H9 (cell line): ENCODE results near the gene TEDDM1. TPM values are rescaled to one million over a fixed set of nuclear protein-coding genes. Genes with fewer than 3 reads are reported as not detected.

Experiments
- DNase-seq: peaks from one replicate; pipeline ENCODE4 v3.0.0-alpha.2; 2017
- H2AFZ ChIP-seq: one replicate; pipeline ENCODE4 v1.6.1; 2013; ENCODE audit warnings: mild to moderate bottlenecking, low read length, control low read depth, moderate library complexity
- H2AK5ac ChIP-seq: 2 replicates; pipeline ENCODE4 v1.6.1; 2013; ENCODE audit warnings: low read length, control low read depth, mixed read lengths; ENCODE audit not compliant: insufficient read length
- H2BK120ac ChIP-seq: one replicate; pipeline ENCODE4 v1.6.1; 2013; ENCODE audit warnings: low read depth, mild to moderate bottlenecking, low read length, control low read depth, inconsistent platforms; ENCODE audit not compliant: poor library complexity, severe bottlenecking
- H2BK12ac ChIP-seq: 2 replicates; pipeline ENCODE4 v1.6.1; 2013; ENCODE audit warnings: low read length, control low read depth, mixed read lengths, low read depth; ENCODE audit not compliant: insufficient read length
- H2BK15ac ChIP-seq: 2 replicates; pipeline ENCODE4 v1.6.1; 2013; ENCODE audit warnings: low read depth, low read length, control low read depth
- H2BK20ac ChIP-seq: one replicate; pipeline ENCODE4 v1.6.1; 2013; ENCODE audit warnings: low read depth, mild to moderate bottlenecking, low read length, control low read depth, inconsistent platforms; ENCODE audit not compliant: poor library complexity, severe bottlenecking
- H2BK5ac ChIP-seq: 2 replicates; pipeline ENCODE4 v1.6.1; 2013; ENCODE audit warnings: low read length, control low read depth, mixed read lengths; ENCODE audit not compliant: insufficient read length
- H3K14ac ChIP-seq: 2 replicates; pipeline ENCODE4 v1.6.1; 2013; ENCODE audit warnings: low read length, control low read depth; ENCODE audit not compliant: insufficient read depth
- H3K18ac ChIP-seq: 2 replicates; pipeline ENCODE4 v1.6.1; 2013; ENCODE audit warnings: low read depth, mild to moderate bottlenecking, mixed read lengths, low read length, control low read depth; ENCODE audit not compliant: insufficient read length
- H3K23ac ChIP-seq: 2 replicates; pipeline ENCODE4 v1.6.1; 2013; ENCODE audit warnings: low read length, control low read depth, mixed read lengths, low read depth; ENCODE audit not compliant: insufficient read length
- H3K23me2 ChIP-seq: 2 replicates; pipeline ENCODE4 v1.6.1; 2013; ENCODE audit warnings: low read depth, mild to moderate bottlenecking, mixed read lengths, low read length, control low read depth; ENCODE audit not compliant: insufficient read length, poor library complexity, severe bottlenecking
- H3K27ac ChIP-seq: 2 replicates; pipeline ENCODE4 v1.5.1; 2013; ENCODE audit warnings: low read length, control low read depth, mixed read lengths, low read depth; ENCODE audit not compliant: insufficient read length
- H3K27me3 ChIP-seq: 2 replicates; pipeline ENCODE4 v1.6.1; 2013; ENCODE audit warnings: low read length, control low read depth, inconsistent platforms; ENCODE audit not compliant: insufficient read depth
- H3K4ac ChIP-seq: 2 replicates; pipeline ENCODE4 v1.6.1; 2013; ENCODE audit warnings: low read depth, mild to moderate bottlenecking, control low read depth, inconsistent platforms, low read length, moderate library complexity
- H3K4me1 ChIP-seq: 2 replicates; pipeline ENCODE4 v1.6.1; 2013; ENCODE audit warnings: low read length, control low read depth, inconsistent platforms; ENCODE audit not compliant: insufficient read depth
- H3K4me2 ChIP-seq: 2 replicates; pipeline ENCODE4 v1.6.1; 2013; ENCODE audit warnings: low read length, control low read depth, mixed read lengths; ENCODE audit not compliant: insufficient read length, insufficient read depth
- H3K56ac ChIP-seq: 2 replicates; pipeline ENCODE4 v1.6.1; 2013; ENCODE audit warnings: low read depth, mild to moderate bottlenecking, mixed read lengths, low read length, control low read depth; ENCODE audit not compliant: insufficient read length
- H3K79me1 ChIP-seq: 2 replicates; pipeline ENCODE4 v1.6.1; 2013; ENCODE audit warnings: low read depth, mild to moderate bottlenecking, moderate library complexity, low read length, control low read depth, inconsistent platforms; ENCODE audit not compliant: insufficient read depth, poor library complexity, severe bottlenecking
- H3K79me2 ChIP-seq: 2 replicates; pipeline ENCODE4 v1.6.1; 2013; ENCODE audit warnings: low read length, control low read depth, inconsistent platforms; ENCODE audit not compliant: insufficient read depth
- H3K9ac ChIP-seq: 2 replicates; pipeline ENCODE4 v1.6.1; 2013; ENCODE audit warnings: low read length, control low read depth, mixed read lengths; ENCODE audit not compliant: insufficient read length; ENCODE audit errors: extremely low read depth
- H3K9me3 ChIP-seq: one replicate; pipeline ENCODE4 v1.6.1; 2013; ENCODE audit warnings: low read depth, low read length, inconsistent platforms; ENCODE audit not compliant: control insufficient read depth
- H3T11ph ChIP-seq: one replicate; pipeline ENCODE4 v1.6.1; 2013; ENCODE audit warnings: mild to moderate bottlenecking, low read length, control low read depth, inconsistent platforms
- H4K20me1 ChIP-seq: one replicate; pipeline ENCODE4 v1.6.1; 2013; ENCODE audit not compliant: control insufficient read depth, insufficient read length, insufficient read depth
- H4K5ac ChIP-seq: 2 replicates; pipeline ENCODE4 v1.6.1; 2013; ENCODE audit warnings: low read depth, mild to moderate bottlenecking, mixed read lengths, low read length, control low read depth; ENCODE audit not compliant: insufficient read length
- H4K8ac ChIP-seq: replicated peaks from 2 replicates; pipeline ENCODE4 v1.6.1; 2013; ENCODE audit warnings: low read length, control low read depth, mixed read lengths, low read depth; ENCODE audit not compliant: insufficient read length
- H4K91ac ChIP-seq: 2 replicates; pipeline ENCODE4 v1.6.1; 2013; ENCODE audit warnings: low read depth, mild to moderate bottlenecking, moderate library complexity, mixed read lengths, low read length, control low read depth; ENCODE audit not compliant: insufficient read length
- H3K27ac Mint-ChIP-seq, 3 experiments: 2 replicates in 2 of 3; 3 replicates in 1 of 3; pipeline ENCODE4 v1.8.0; 2020 to 2021; ENCODE audit warnings: mixed read lengths in 3 of 3, mild to moderate bottlenecking in 1 of 3, moderate library complexity in 1 of 3
- H3K27me3 Mint-ChIP-seq: 2 replicates; pipeline ENCODE4 v1.8.0; 2021; ENCODE audit warnings: low read depth, mild to moderate bottlenecking, moderate library complexity, mixed read lengths
- H3K36me3 Mint-ChIP-seq, 3 experiments: 2 replicates in 2 of 3; 3 replicates in 1 of 3; pipeline ENCODE4 v1.8.0; 2020 to 2021; ENCODE audit warnings: low read depth in 3 of 3, mixed read lengths in 3 of 3; ENCODE audit not compliant: insufficient read depth in 1 of 3
- H3K4me1 Mint-ChIP-seq, 2 experiments: 2 replicates each; pipeline ENCODE4 v1.8.0; 2020; ENCODE audit warnings: mixed read lengths in 2 of 2
- H3K4me3 Mint-ChIP-seq, 2 experiments: 2 replicates in 1 of 2; 3 replicates in 1 of 2; pipeline ENCODE4 v1.8.0; 2020 to 2021; ENCODE audit warnings: mild to moderate bottlenecking in 2 of 2, mixed read lengths in 2 of 2, moderate library complexity in 1 of 2
- H3K9me3 Mint-ChIP-seq, 2 experiments: 2 replicates in 1 of 2; 3 replicates in 1 of 2; pipeline ENCODE4 v1.8.0; 2020; ENCODE audit warnings: mild to moderate bottlenecking in 2 of 2, mixed read lengths in 2 of 2, moderate library complexity in 1 of 2
- CTCF ChIP-seq: fragments of 200-600 bp; sonication (generic); conservative IDR thresholded peaks from 3 replicates; pipeline ENCODE4 v1.8.0; 2021; ENCODE audit warnings: antibody characterized with exemption, mild to moderate bottlenecking
- WGBS: extraction: QIAGEN DNeasy Blood & Tissue Kit; methylation state at CpG from one replicate; pipeline ENCODE4 v1.1.7; 2013; ENCODE audit warnings: missing lambda C conversion rate, low lambda C conversion rate, mixed read lengths; ENCODE audit not compliant: insufficient read length; ENCODE audit errors: extremely low coverage; 5-methylcytosine and 5-hydroxymethylcytosine counted together
- total RNA-seq: library from RNA; stranded (reverse); gene quantifications from 2 replicates; pipeline ENCODE4 v1.2.1, GENCODE V29; 2021

The TEDDM1 gene
- total RNA-seq, 1 experiment from 2014 or later, result not detected

DNA sequence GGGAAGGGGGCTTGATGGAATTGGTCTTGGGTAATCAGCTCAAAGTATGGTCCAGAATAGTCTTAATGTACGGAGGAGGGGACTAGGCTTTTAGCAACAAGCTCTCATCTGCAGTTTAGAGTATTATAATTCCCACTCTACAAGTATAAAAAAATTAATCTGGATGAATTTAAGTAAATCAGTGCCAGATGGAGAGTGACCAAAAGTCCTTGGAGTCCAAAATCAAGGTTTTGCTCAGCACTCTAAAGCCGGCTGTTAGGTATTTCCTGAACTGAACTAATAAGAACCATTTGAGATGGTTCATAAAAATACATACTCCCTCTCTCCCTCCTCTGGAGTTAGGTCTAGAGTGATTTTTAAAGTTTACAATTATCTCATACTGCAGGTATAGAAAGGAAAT lies 32.5 kb downstream of the TEDDM1 start:
- Mint-ChIP-seq H3K9me3 (no peaks in the 10 kb centered on the region; a peak in 2 of 5 replicates), H3K27ac (no peak overlapping the region), H3K4me1 (peaks cover 4 to 7% of the 10 kb centered on the region in 2 experiments), H3K36me3 (no peaks in the 10 kb centered on the region), H3K4me3 (no peak overlapping the region), H3K27me3 (peaks cover 11% of the 10 kb centered on the region)
- Histone ChIP-seq H3K4ac (no peak overlapping the region), H2AFZ (no peak overlapping the region), H3T11ph (no peak overlapping the region), H2BK12ac (no peak overlapping the region), H3K23ac (no peak overlapping the region), H3K23me2 (no peaks in the 10 kb centered on the region), H4K91ac (no peak overlapping the region), H4K20me1 (no peaks in the 10 kb centered on the region), H3K79me1 (no peaks in the 10 kb centered on the region), H2BK15ac (no peak overlapping the region), H2BK5ac (no peak overlapping the region), H4K5ac (no peak overlapping the region), H3K9ac (no peak overlapping the region), H3K4me2 (no peak overlapping the region), H3K4me1 (no peaks in the 10 kb centered on the region; the same call in 1 of the 2 replicates), H3K18ac (no peak overlapping the region), H2AK5ac (no peak overlapping the region), H3K27ac (no peak overlapping the region), H4K8ac (no peak overlapping the region), H3K79me2 (no peaks in the 10 kb centered on the region), H3K9me3 (no peaks in the 10 kb centered on the region), H3K14ac (no peak overlapping the region), H2BK120ac (no peak overlapping the region), H2BK20ac (no peak overlapping the region), H3K27me3 (no peaks in the 10 kb centered on the region), H3K56ac (no peak overlapping the region)
- DNase-seq, result no peak
- no CpG with 5 or more reads among the region's 2 CpGs for WGBS
- TF ChIP-seq CTCF, result no peak
